Hindlimb muscle (tissue), 1 donor: ENCODE measurements around the gene FOXP1. TPM values are rescaled to one million over a fixed set of nuclear protein-coding genes. Genes with fewer than 3 reads are reported as not detected.

Experiments
- DNase-seq: peaks from one replicate; pipeline ENCODE4 v3.0.0-alpha.2; 2013
- polyA plus RNA-seq: library from polyadenylated mRNA; unstranded; fragments of 120-200 nt; gene quantifications from one replicate; pipeline ENCODE4 v1.2.1, GENCODE V29; 2013; ENCODE audit not compliant: insufficient read length

The FOXP1 gene
- polyA plus RNA-seq, 1 donor = 18.2 TPM

GRCh38 chr3:71503525-71504249 is 79.8 kb downstream of the FOXP1 start:
- DNase-seq = no peak

DNA sequence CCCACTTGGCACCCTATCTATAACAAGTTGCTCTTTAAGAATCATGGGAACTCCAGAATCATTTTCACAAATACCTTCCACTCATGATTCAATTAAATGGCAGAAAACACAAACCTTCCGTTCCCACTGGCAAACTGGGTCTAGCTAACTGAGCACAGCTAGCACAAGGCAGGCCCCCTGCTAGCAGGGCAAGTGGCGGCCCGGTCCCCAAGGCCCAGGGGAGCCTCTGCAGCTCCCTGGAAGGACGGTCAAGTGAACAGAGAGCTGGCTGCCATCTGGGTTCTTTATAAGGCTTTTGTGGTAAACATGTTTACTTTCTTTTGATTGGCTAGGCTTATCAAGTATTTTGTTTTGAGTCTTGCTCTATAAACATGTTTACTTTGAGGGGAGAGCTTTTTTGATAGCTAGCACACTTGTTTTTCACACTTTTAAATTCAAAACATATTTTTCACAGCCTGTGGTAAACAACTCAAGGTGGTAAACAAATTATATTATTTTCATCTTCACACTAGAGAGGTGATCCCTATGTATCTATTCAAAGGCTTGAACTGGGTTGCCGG is 81.4 kb downstream of the FOXP1 start:
- no peak for DNase-seq

DNA sequence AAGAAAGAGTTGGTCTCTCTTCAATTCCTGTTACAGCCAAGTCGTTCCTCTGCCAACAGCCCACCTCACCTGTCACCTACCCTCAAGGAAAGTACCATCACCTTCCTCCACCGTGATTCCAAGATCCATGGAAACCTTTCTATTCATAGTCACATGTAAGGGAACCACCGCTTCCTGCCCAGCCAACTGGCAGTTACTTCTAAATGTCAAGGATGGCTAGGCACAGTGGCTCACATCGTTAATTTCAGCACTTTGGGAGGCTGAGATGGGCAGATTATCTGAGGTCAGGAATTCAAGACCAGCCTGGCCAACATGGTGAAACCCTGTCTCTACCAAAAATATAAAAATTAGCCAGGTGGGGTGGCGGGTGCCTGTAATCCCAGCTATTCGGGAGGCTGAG is 82.8 kb downstream of the FOXP1 start:
- DNase-seq = no peak

DNA sequence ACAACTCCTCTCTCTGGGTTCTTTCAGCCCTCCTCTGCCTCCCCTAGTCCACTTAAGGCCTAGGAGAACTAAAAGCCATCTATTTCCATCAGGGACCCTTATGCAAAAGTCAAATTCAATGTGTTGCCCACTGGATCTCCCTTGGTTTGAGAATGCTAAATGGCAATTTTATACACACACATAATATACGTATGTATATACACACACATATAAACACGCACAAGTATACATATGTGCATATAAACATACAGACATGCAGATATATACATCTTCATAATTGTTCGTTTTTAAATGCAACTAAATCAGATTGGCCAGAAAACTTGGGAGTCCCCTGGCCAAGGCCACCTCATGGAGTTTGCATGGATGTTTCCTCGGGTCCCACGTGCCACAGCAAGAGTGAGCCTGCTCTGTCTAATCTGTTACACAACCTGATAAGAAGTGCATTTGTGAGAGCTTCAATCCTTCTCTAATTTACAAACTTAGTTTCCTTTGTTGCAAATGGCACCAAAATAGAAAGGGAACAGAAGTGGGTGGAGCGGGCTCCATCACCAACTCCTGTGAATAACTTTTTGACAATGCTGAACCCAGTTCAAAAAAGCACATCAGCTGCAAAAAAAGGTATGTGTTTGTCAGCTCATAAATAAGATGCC is 84.2 kb downstream of the FOXP1 start:
- no peak for DNase-seq

- no peak for DNase-seq
Observed at GRCh38 chr3:71498543-71498942, 85.0 kb downstream of the FOXP1 start.

DNA sequence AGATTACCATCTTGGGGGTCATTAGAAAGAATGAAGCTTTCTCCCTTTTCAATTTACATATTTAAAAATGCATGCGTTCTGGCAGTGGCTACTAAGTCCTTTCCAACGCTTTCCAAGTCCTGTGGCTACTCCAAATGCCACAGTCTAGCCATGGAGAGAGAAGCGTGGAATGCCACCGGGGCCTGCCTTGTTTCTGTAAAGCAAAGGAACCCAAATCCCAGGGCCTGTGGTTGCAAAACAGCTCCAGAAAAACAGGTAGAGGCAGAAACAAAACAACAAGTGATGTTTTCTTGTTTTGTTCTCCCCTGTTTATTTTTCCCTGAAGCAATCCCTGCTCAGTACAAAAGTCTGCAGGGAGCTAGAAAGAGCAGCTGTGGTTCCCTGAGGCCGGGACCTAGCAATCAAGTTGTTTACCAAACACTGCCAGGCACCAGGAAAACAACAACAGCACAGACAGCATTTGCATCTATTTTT is 85.5 kb downstream of the FOXP1 start:
- no peak for DNase-seq

DNA sequence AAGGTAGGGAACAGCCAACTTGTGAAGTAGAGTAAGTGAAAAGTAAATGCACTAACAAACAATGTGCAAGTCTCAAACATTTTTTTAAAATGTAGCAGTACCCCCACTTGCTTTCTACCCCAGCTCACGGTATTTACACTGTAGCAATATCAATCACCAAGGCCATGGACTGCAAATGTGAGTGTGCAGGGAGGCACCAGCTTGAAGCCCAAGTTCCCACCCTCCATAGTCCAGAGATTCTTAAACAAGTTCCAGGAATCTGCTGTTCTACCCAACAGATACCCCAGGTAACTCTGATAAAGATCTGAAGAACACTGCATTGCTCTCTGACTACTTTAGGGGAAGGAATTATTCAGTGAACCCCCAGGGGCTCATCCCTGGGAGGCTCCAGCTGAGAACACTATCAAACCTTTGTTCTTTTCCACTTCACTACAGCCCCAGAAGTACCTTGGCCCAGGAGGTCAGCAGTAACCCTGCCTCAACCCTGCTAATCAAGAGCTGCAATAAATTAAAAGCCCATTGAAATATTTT is 86.1 kb downstream of the FOXP1 start:
- DNase-seq = no peak

GRCh38 chr3:71495708-71496472 is 87.6 kb downstream of the FOXP1 start:
- no peak for DNase-seq

DNA sequence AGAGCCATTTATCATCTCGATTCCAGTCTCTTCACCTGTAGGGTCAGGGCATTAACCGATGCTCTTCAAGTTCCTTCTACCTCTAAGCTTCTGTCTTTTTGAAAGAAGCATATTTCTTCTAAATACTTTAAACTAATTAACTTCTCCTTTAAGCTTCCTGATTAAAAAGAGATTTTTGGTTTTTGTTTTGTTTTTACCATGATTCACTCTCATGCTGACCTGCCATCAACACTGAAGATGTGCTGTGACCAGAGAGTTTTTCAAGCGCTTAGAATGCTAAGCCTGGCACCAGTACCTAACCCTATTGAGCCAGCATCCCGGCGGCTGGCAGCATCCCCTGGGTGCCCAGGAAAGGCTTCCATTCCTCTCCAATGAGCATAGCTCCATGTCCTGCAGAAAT is 89.3 kb downstream of the FOXP1 start:
- no peak for DNase-seq

- no peak for DNase-seq
Observed at GRCh38 chr3:71492974-71493771, 90.4 kb downstream of the FOXP1 start.

DNA sequence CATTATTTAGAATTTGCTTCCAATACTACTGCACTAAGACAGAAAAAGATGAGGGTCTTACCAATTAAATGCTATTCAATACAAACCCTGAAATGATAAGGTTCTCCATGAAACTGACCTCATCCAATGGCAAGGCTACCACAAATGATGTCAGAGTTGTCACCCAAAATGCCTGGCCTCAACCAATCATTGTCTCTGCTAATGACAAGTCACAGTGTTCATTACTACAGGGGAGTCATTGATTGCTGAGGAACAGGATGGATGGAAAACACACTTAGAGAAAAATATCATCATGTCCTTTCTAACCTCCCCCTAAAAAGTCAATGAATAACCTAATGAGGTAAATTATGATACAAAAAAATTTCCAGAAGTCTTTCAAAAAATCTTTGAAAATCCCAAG is 91.0 kb downstream of the FOXP1 start:
- no peak for DNase-seq

GRCh38 chr3:71491154-71491752 is 92.3 kb downstream of the FOXP1 start:
- DNase-seq = no peak

DNA sequence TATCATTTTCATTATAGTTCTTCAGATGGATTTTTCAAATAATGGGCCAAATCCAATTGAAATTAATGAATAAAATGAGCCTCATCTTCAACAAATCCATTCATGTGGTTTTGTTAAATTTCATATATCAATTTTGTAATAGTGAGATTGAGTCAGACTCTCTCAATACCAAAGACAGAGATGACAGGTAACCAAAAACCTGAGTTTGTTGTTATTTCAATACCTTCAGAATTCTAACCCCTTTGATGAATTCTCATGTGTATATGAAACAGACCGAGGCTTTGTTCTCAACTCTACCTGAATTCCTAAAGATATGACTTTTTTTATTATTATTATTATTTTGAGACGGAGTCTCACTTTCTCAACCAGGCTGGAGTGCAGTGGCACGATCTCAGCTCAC is 92.8 kb downstream of the FOXP1 start:
- no peak for DNase-seq

DNA sequence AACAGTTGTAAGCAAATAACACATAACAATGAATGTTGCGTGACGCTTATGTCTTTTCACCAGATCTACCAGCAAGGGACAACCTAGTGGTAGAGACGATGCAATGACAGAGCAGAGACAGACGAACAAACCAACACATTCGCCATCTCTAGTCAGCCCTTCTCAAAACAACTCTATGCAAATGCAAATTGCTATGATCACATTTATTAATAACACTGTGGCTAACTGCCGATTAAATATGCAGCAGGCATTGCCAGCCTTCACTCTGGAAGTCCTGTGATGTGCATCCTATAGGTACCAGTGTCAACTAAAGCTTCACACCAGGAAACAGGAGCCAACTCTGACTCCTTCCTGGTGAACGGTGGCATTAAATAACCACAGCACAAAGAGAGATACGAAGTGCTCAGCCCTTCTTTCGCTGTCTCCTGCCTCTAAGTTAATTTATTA is 94.2 kb downstream of the FOXP1 start:
- DNase-seq = no peak

GRCh38 chr3:71488882-71489281 is 94.6 kb downstream of the FOXP1 start:
- no peak for DNase-seq

GRCh38 chr3:71488391-71488809 is 95.1 kb downstream of the FOXP1 start:
- no peak for DNase-seq

- no peak for DNase-seq
Observed at GRCh38 chr3:71487418-71487817, 96.1 kb downstream of the FOXP1 start.

DNA sequence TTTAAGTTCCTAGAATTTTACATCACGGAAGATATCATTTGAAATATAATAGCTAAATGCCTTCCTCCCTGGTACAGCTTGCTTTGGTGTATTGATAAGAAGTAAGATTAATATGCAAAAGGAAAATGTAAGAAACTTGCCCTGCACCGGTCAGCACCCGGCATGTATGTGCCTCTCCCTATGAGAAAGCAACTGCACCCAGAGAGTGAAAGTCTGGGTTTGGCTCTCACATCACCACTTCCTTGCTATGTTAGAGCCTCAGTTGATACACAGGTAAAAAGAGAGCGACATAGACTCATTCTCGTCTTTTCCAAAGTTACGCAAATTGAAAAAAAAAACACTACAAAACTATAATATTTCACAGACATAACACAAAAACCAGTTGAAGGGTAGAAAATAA is 96.7 kb downstream of the FOXP1 start:
- DNase-seq = no peak

DNA sequence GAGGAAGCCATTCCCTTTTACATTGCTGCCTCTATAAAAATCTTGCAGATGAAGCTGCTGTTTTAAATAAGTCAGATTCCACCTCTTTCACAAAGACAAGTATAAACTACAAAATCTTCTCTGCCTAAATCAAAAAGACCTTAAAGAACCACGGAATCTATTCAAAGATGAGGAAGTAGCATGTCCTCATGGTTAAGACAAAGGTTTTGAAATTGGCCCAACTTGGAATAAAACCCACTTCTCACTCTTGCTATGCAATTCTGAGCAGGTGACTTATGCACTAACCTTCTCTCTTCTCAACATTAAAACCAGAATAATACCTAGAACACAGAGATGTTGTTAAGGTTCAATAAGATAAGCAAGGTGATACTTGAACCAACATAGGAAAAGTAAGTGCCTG is 97.6 kb downstream of the FOXP1 start:
- DNase-seq = no peak

GRCh38 chr3:71484452-71484851 is 99.1 kb downstream of the FOXP1 start:
- DNase-seq = no peak

DNA sequence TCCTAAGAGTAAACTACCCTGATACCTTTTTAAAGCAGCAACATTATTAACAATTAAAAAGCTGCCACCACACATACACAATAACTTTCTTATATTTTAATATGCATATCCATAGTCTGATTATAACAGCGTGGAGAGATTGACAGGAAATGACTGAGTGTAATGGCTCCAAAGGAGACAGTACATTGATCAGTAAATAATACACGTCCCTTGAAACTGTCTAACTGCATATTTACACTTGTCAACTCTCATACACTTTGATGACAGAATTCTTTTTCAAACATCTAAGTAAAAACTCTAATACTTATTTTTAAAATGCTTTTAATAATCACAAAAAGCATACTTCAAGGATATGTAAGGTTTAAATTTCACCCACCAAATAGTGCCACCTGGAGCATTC is 99.5 kb downstream of the FOXP1 start:
- DNase-seq = no peak

- DNase-seq = no peak
Observed at GRCh38 chr3:71482771-71483170, 100.8 kb downstream of the FOXP1 start.
